GM19324 (cell line): ENCODE results near the gene VPS54.
"Not testable (repeated sequence)": the region's sequence is repeated elsewhere in the genome, so short reads cannot be mapped to it uniquely, and the experiment has no call there.

Source experiments
- ATAC-seq: cut with Tn5 transposase; IDR thresholded peaks from one replicate; pipeline ENCODE4 v1.9.1; 2021; ENCODE audit warnings: mild to moderate bottlenecking, moderate library complexity; ENCODE audit not compliant: unreplicated experiment, low FRiP score

VPS54 gene

GRCh38 chr2:64023485-64024258, 4.4 kb upstream of the VPS54 start:
- ATAC-seq: no peak

- ATAC-seq: no peak
Observed at GRCh38 chr2:64021578-64021977, 2.4 kb upstream of the VPS54 start.

GRCh38 chr2:64019975-64020528, 824 bp upstream of the VPS54 start:
- no peak for ATAC-seq

- no peak for ATAC-seq
Observed at GRCh38 chr2:64018701-64019082, 536 bp downstream of the VPS54 start.

GRCh38 chr2:64017811-64018700, 1.2 kb downstream of the VPS54 start:
- ATAC-seq: no peak

- no peak for ATAC-seq
Observed at GRCh38 chr2:64015898-64016297, 3.3 kb downstream of the VPS54 start.

GRCh38 chr2:64015391-64015790, 3.8 kb downstream of the VPS54 start:
- ATAC-seq: no peak

GRCh38 chr2:64014628-64015027, 4.6 kb downstream of the VPS54 start:
- ATAC-seq: no peak

- no peak for ATAC-seq
Observed at GRCh38 chr2:64013053-64013452, 6.2 kb downstream of the VPS54 start.

- no peak for ATAC-seq
Observed at GRCh38 chr2:64012115-64012514, 7.1 kb downstream of the VPS54 start.

- ATAC-seq: no peak
Observed at GRCh38 chr2:64008434-64009009, 10.7 kb downstream of the VPS54 start.

GRCh38 chr2:64007924-64008323, 11.3 kb downstream of the VPS54 start:
- ATAC-seq: no peak

- ATAC-seq: no peak
Observed at GRCh38 chr2:64005707-64006356, 13.4 kb downstream of the VPS54 start.

- no peak for ATAC-seq
Observed at GRCh38 chr2:64003239-64003638, 16.0 kb downstream of the VPS54 start.

- ATAC-seq: no peak
Observed at GRCh38 chr2:64001382-64002101, 17.7 kb downstream of the VPS54 start.

GRCh38 chr2:64000630-64001381, 18.4 kb downstream of the VPS54 start:
- no peak for ATAC-seq

GRCh38 chr2:63999049-63999448, 20.2 kb downstream of the VPS54 start:
- no peak for ATAC-seq

- ATAC-seq: not testable (repeated sequence)
Observed at GRCh38 chr2:63996582-63997198, 22.5 kb downstream of the VPS54 start.
